ENCODE results near the gene SIPA1L3. TPM values are rescaled to one million over a fixed set of nuclear protein-coding genes. Genes with fewer than 3 reads are reported as not detected.

The SIPA1L3 gene
- total and polyA plus RNA-seq, 9 of the 15 experiments (the other 6 are each of a cell fraction or from before 2014, with no cell fraction given), result 0.01 to 6.1 (median 2.5) TPM

GRCh38 chr19:38255383-38256014, 348.5 kb downstream of the SIPA1L3 start (continued):
- TF ChIP-seq CEBPG (CRISPR knock-in tag; IDR thresholded peaks at IDR 0.05) (no peak), CEBPG (tag; conservative IDR thresholded peaks at IDR 0.05 in 1 of 2, IDR thresholded peaks at IDR 0.05 in 1 of 2) (no peak), DDX20 (tag; IDR thresholded peaks at IDR 0.05; ENCODE audit: low read depth) (no peak), GTF2B (IDR thresholded peaks at IDR 0.05; ENCODE audit: extremely low read depth, insufficient read length) (no peak), HIVEP1 (CRISPR knock-in tag; IDR thresholded peaks at IDR 0.05) (no peak), SMAD4 (CRISPR knock-in tag; conservative IDR thresholded peaks at IDR 0.05) (0 out of 2 replicates have a peak, but pooled peaks have one; percentile 30), ZNF75A (CRISPR knock-in tag; IDR thresholded peaks at IDR 0.05) (no peak), TOE1 (IDR thresholded peaks at IDR 0.05; ENCODE audit: borderline replicate concordance) (no peak), TOE1 (CRISPR knock-in tag; IDR thresholded peaks at IDR 0.05; ENCODE audit: borderline replicate concordance, low read depth) (no peak), CTBP1 (IDR thresholded peaks at IDR 0.05; ENCODE audit: borderline replicate concordance) (no peak), E4F1 (CRISPR knock-in tag; IDR thresholded peaks at IDR 0.05; ENCODE audit: borderline replicate concordance) (no peak), HDAC6 (IDR thresholded peaks at IDR 0.05; ENCODE audit: low read depth, low read length) (no peak), E2F3 (CRISPR knock-in tag; IDR thresholded peaks at IDR 0.05) (no peak), ATF3 (IDR thresholded peaks at IDR 0.05) (no peak; the same call in 1 of the 2 replicates), ATF3 (CRISPR knock-in tag; conservative IDR thresholded peaks at IDR 0.05) (no peak), MCM2 (IDR thresholded peaks at IDR 0.05; ENCODE audit: low read depth) (no peak), HDGF (IDR thresholded peaks at IDR 0.05) (no peak), EWSR1 (IDR thresholded peaks at IDR 0.05; ENCODE audit: borderline replicate concordance, low read depth, partially characterized antibody) (no peak), TEAD2 (tag; IDR thresholded peaks at IDR 0.05) (no peak), MAX (CRISPR knock-in tag; IDR thresholded peaks at IDR 0.05) (0 out of 2 replicates have a peak, but pooled peaks have one; percentile 3), CBFB (CRISPR knock-in tag; IDR thresholded peaks at IDR 0.05) (no peak), SMAD2 (IDR thresholded peaks at IDR 0.05; ENCODE audit: low read depth, low read length) (no peak), CBX3 (IDR thresholded peaks at IDR 0.05; ENCODE audit: borderline replicate concordance in 1 of 2, low read length in 2 of 2) (no peak), SRSF1 (IDR thresholded peaks at IDR 0.05; ENCODE audit: low read depth, low read length) (no peak), GTF2E2 (tag; IDR thresholded peaks at IDR 0.05) (no peak)

Measured in K562 (cell line).